Mesenchymal stem cell (in vitro differentiated cells and primary cell): ENCODE data around the gene C8G.

Experiments used
- DNase-seq: peaks from one replicate; pipeline ENCODE4 v3.0.0-alpha.2; 2013
- H2AFZ ChIP-seq: one replicate; pipeline ENCODE4 v1.6.1; 2013; ENCODE audit warnings: low read depth, mild to moderate bottlenecking, control low read depth, inconsistent platforms, low read length, moderate library complexity
- H2AK5ac ChIP-seq: 2 replicates; pipeline ENCODE4 v1.6.1; 2013; ENCODE audit warnings: low read length, moderate library complexity, mild to moderate bottlenecking, inconsistent platforms; ENCODE audit not compliant: severe bottlenecking
- H2BK120ac ChIP-seq: one replicate; pipeline ENCODE4 v1.6.1; 2013; ENCODE audit warnings: low read depth, mild to moderate bottlenecking, inconsistent platforms, low read length, moderate library complexity
- H2BK12ac ChIP-seq, 2 experiments: one replicate each; pipeline ENCODE4 v1.6.1; 2013; ENCODE audit warnings: inconsistent platforms in 2 of 2, low read length in 2 of 2, mild to moderate bottlenecking in 2 of 2, moderate library complexity in 2 of 2, control low read depth in 1 of 2
- H2BK15ac ChIP-seq: one replicate; pipeline ENCODE4 v1.6.1; 2013; ENCODE audit warnings: mild to moderate bottlenecking, low read depth, inconsistent platforms; ENCODE audit not compliant: poor library complexity, severe bottlenecking
- H2BK5ac ChIP-seq: 2 replicates; pipeline ENCODE4 v1.6.1; 2013; ENCODE audit warnings: low read depth, mild to moderate bottlenecking, low read length, control low read depth, inconsistent platforms; ENCODE audit not compliant: poor library complexity, severe bottlenecking
- H3K14ac ChIP-seq, 2 experiments: one replicate each; pipeline ENCODE4 v1.6.1; 2013; ENCODE audit warnings: inconsistent platforms in 2 of 2, low read length in 2 of 2, control low read depth in 1 of 2, mild to moderate bottlenecking in 1 of 2, moderate library complexity in 1 of 2
- H3K18ac ChIP-seq, 2 experiments: one replicate each; pipeline ENCODE4 v1.6.1; 2013; ENCODE audit warnings: inconsistent platforms in 2 of 2, low read length in 2 of 2, control low read depth in 1 of 2, low read depth in 1 of 2, mild to moderate bottlenecking in 1 of 2
- H3K23ac ChIP-seq, 2 experiments: one replicate each; pipeline ENCODE4 v1.6.1; 2013; ENCODE audit warnings: inconsistent platforms in 2 of 2, low read length in 2 of 2, mild to moderate bottlenecking in 2 of 2, moderate library complexity in 2 of 2, control low read depth in 1 of 2
- H3K27ac ChIP-seq: 2 replicates; pipeline ENCODE4 v1.5.1; 2013; ENCODE audit warnings: mild to moderate bottlenecking, moderate library complexity, low read length, control low read depth, inconsistent platforms; ENCODE audit not compliant: poor library complexity, severe bottlenecking
- H3K27me3 ChIP-seq, 2 experiments: 2 replicates each; pipeline versions ENCODE4 v1.6.1 to v1.7.0; 2013; ENCODE audit warnings: low read length in 2 of 2, mild to moderate bottlenecking in 2 of 2, moderate library complexity in 2 of 2, control low read depth in 1 of 2, inconsistent platforms in 1 of 2; ENCODE audit not compliant: control insufficient read depth in 1 of 2, insufficient read depth in 1 of 2
- H3K36me3 ChIP-seq, 2 experiments: 2 replicates each; pipeline versions ENCODE4 v1.6.1 to v1.7.0; 2013; ENCODE audit warnings: low read length in 2 of 2, control low read depth in 1 of 2, inconsistent platforms in 1 of 2, low read depth in 1 of 2, mild to moderate bottlenecking in 1 of 2; ENCODE audit not compliant: insufficient read depth in 2 of 2, control insufficient read depth in 1 of 2
- H3K4ac ChIP-seq, 2 experiments: one replicate each; pipeline ENCODE4 v1.6.1; 2013; ENCODE audit warnings: inconsistent platforms in 2 of 2, low read length in 2 of 2, mild to moderate bottlenecking in 2 of 2, moderate library complexity in 2 of 2, control low read depth in 1 of 2, low read depth in 1 of 2
- H3K4me1 ChIP-seq: 2 replicates; pipeline ENCODE4 v1.6.1; 2013; ENCODE audit warnings: low read depth, low read length, control low read depth; ENCODE audit not compliant: control insufficient read depth, insufficient read depth
- H3K4me2 ChIP-seq: 2 replicates; pipeline ENCODE4 v1.6.1; 2013; ENCODE audit warnings: low read length, mild to moderate bottlenecking, inconsistent platforms; ENCODE audit not compliant: poor library complexity, severe bottlenecking
- H3K4me3 ChIP-seq, 2 experiments: 2 replicates each; pipeline versions ENCODE4 v1.5.1 to v1.7.0; 2013; ENCODE audit warnings: low read length in 2 of 2, mild to moderate bottlenecking in 2 of 2, control low read depth in 1 of 2, low read depth in 1 of 2; ENCODE audit not compliant: insufficient read depth in 1 of 2
- H3K79me1 ChIP-seq: replicated peaks from 2 replicates; pipeline ENCODE4 v1.6.1; 2013; ENCODE audit warnings: mild to moderate bottlenecking, control low read depth, low read length, inconsistent platforms; ENCODE audit not compliant: poor library complexity, severe bottlenecking
- H3K9ac ChIP-seq: 2 replicates; pipeline ENCODE4 v1.7.0; 2013; ENCODE audit warnings: mild to moderate bottlenecking, low read length, moderate library complexity
- H3K9me3 ChIP-seq: 2 replicates; pipeline ENCODE4 v1.7.0; 2013; ENCODE audit warnings: mild to moderate bottlenecking, low read length; ENCODE audit not compliant: control insufficient read depth
- H4K8ac ChIP-seq: one replicate; pipeline ENCODE4 v1.6.1; 2013; ENCODE audit warnings: inconsistent platforms, mild to moderate bottlenecking, low read length, moderate library complexity
- H4K91ac ChIP-seq: one replicate; pipeline ENCODE4 v1.6.1; 2013; ENCODE audit warnings: mild to moderate bottlenecking, low read length, inconsistent platforms
- WGBS: methylation state at CpG from one replicate; pipeline ENCODE4 v1.1.7; 2013; ENCODE audit warnings: mixed read lengths; 5-methylcytosine and 5-hydroxymethylcytosine counted together

The C8G gene

DNA sequence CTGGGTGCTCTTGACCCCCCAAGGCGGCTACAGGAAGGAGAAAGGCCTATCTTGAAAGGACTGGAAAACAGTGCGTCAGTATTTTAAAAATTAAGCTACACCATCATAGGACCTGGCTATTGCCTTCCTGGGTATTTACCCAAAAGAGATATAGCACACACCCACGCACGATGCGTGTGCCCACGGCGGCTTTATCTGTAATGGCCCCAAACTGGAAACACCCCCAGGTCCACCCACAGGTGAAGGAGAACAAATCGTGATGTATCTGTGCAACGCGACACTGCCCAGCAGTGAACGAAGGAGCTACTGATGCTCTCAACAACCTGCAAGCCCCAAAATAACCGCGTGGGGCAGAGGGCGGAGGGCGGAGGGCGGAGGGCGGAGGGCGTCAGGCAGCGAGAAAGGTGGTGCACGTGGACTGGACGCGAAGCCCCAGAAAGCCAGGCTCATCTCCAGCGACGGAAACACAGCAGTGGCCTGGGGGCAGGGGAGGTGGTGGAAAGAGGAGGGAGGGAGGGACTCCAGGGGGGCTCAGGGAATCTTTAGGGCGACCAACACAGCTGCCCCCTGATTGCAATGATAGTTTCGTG, 19.9 kb downstream of the C8G start:
- Histone ChIP-seq H3K4me2 (no peak overlapping the region), H4K91ac (no peak overlapping the region), H2BK5ac (no peak overlapping the region), H2AFZ (no peak overlapping the region), H3K14ac (peak overlapping the region in 1 of 2 experiments; percentile 22), H3K23ac (no peak overlapping the region), H3K36me3 (no peaks in the 10 kb centered on the region), H4K8ac (no peak overlapping the region), H3K79me1 (no peaks in the 10 kb centered on the region), H2BK120ac (no peak overlapping the region), H3K9ac (no peak overlapping the region), H3K9me3 (no peaks in the 10 kb centered on the region), H2AK5ac (no peak overlapping the region), H3K18ac (no peak overlapping the region), H3K4me1 (peaks cover 18% of the 10 kb centered on the region), H3K4ac (no peak overlapping the region), H3K27me3 (peaks cover 0 to 22% of the 10 kb centered on the region in 2 experiments), H2BK12ac (no peak overlapping the region), H3K27ac (no peak overlapping the region), H3K4me3 (no peak overlapping the region), H2BK15ac (no peak overlapping the region)
- no peak for DNase-seq
- 93% methylated on average over 26 of the region's 26 CpGs for WGBS

DNA sequence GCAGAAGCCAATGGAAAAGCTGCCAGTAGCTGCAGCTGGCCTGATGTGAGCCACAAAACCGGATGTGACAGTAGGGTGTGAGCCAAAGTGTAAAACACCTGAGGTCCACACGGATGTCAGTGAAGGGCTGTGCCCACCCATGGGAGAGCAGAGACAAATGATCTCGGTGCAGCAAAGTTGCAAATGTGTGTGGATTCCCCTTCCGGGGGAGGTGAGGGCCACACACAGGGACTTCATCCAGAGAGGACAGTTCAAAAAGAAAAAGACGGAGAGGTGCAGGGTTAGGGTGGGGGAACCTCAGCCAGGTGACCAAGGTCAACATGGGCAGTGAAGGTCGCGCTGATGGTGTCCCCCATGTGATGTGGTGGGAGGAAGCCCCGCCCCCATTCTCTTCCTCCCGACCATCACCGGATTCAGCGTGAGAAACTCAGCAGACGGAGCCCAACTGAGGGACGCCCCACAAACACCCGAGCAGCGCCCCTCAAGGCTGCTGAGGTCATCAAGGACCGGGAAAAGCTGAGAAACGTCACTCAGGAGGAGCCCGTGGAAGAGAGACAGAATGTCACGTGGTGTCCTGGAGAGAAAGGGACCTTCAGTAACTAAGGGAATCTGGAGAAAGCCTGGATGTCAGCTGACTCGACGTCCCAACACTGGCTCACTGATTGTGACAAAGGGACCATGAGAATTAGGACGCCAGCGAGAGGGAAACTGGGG, 20.9 kb downstream of the C8G start:
- Histone ChIP-seq H3K4me3 (peak overlapping the region in 1 of 2 experiments; percentile 53), H3K36me3 (no peaks in the 10 kb centered on the region), H3K9me3 (no peaks in the 10 kb centered on the region), H3K4me2 (no peak overlapping the region), H3K79me1 (no peaks in the 10 kb centered on the region), H2BK5ac (no peak overlapping the region), H3K27ac (no peak overlapping the region), H4K91ac (no peak overlapping the region), H3K23ac (no peak overlapping the region), H3K4me1 (peaks cover 8% of the 10 kb centered on the region), H2AK5ac (no peak overlapping the region), H2BK12ac (no peak overlapping the region), H3K18ac (no peak overlapping the region), H2BK120ac (no peak overlapping the region), H3K9ac (peak overlapping the region; percentile 18), H3K4ac (no peak overlapping the region), H3K27me3 (peaks cover 0 to 28% of the 10 kb centered on the region in 2 experiments), H3K14ac (no peak overlapping the region), H2AFZ (no peak overlapping the region), H4K8ac (no peak overlapping the region), H2BK15ac (no peak overlapping the region)
- 55% methylated on average over 23 of the region's 23 CpGs for WGBS
- DNase-seq, result no peak

DNA sequence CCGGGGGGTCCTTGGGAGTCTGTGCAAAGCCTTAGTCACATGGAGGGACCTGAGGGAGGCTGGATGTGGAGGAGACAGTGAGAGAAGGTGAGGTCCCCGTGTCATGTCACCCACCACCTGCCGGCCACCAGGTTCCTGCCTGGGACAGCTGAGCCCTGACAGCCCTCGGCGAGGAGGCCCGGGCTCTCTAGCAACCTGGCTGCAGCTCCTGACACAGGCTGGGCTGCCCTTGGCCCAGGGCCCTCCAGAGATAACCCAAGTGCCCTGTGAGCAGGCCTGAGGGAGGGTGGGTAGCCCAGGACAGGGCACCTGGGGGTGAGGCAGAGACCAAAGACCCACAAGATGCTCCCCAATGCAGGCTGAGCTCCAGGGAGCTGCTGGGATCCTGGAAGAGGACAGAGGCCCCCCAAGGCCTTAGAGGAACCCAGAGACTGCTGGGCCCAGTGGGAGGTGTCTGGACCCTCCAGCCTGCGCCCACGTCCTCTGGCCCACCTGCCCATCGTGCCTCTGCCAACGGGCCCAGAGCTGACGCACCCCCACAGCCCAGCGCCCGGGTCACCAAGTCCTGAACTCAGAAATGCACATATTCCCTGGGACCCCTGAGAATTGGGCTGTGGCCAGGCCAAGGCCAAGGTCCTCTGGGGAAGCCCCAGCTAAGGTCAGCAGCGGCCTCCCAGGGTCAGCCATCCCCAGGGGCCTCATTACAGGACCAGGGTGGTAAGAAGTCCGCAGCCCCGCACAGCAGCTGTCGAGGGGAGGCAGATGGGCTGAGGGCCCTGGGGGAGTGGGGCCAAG, 23.5 kb downstream of the C8G start:
- Histone ChIP-seq H4K8ac (no peak overlapping the region), H2BK12ac (no peak overlapping the region), H3K9ac (no peak overlapping the region), H3K18ac (no peak overlapping the region), H3K4me3 (no peak overlapping the region), H4K91ac (no peak overlapping the region), H3K4me1 (peaks cover 3% of the 10 kb centered on the region), H3K27me3 (peaks cover 0 to 20% of the 10 kb centered on the region in 2 experiments), H3K4ac (no peak overlapping the region), H3K4me2 (no peak overlapping the region), H3K9me3 (no peaks in the 10 kb centered on the region), H3K36me3 (no peaks in the 10 kb centered on the region), H2AK5ac (no peak overlapping the region), H3K23ac (no peak overlapping the region), H3K79me1 (no peaks in the 10 kb centered on the region), H2BK5ac (no peak overlapping the region), H2BK120ac (no peak overlapping the region), H2BK15ac (no peak overlapping the region), H3K14ac (no peak overlapping the region), H2AFZ (no peak overlapping the region), H3K27ac (no peak overlapping the region)
- DNase-seq, result no peak
- 91% methylated on average over 16 of the region's 17 CpGs for WGBS

DNA sequence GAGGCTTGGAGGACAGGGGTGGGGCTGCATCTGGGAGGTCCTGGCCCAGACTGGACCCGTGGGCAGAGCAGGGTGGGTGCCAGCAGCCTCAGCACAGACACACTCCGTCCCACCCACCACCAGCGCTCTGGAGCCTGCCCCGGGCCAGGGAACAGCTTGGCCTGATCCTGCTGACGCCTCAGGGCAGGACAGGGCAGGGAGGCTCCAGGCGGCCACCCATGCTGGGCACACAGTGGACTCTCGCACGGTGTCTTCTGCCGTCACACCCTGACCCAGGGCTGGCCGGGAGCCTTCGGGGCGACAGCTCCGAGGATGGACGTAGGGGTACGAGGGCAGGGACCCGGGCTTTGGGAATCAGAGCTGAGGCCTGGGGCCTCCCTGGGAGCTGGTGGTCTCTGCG, 24.1 kb downstream of the C8G start:
- H3K9ac ChIP-seq, result no peak overlapping the region
- no peak overlapping the region for H3K27ac ChIP-seq
- peaks cover 3% of the 10 kb centered on the region for H3K4me1 ChIP-seq
- no peak overlapping the region for H2AFZ ChIP-seq
- no peaks in the 10 kb centered on the region for H3K36me3 ChIP-seq
- H4K91ac ChIP-seq, result no peak overlapping the region
- H3K4me3 ChIP-seq, result no peak overlapping the region
- no peak overlapping the region for H3K4me2 ChIP-seq
- no peak overlapping the region for H2BK15ac ChIP-seq
- H3K9me3 ChIP-seq, result no peaks in the 10 kb centered on the region
- H3K27me3 ChIP-seq, result peaks cover 0 to 20% of the 10 kb centered on the region in 2 experiments
- no peak overlapping the region for H2BK12ac ChIP-seq
- H3K18ac ChIP-seq, result no peak overlapping the region
- no peak overlapping the region for H2AK5ac ChIP-seq
- WGBS, result 93% methylated on average over 17 of the region's 17 CpGs
- no peak overlapping the region for H3K23ac ChIP-seq
- no peak overlapping the region for H2BK5ac ChIP-seq
- no peak for DNase-seq
- H3K4ac ChIP-seq, result no peak overlapping the region
- H3K79me1 ChIP-seq, result no peaks in the 10 kb centered on the region
- no peak overlapping the region for H4K8ac ChIP-seq
- no peak overlapping the region for H2BK120ac ChIP-seq
- no peak overlapping the region for H3K14ac ChIP-seq
